Measurements from ENCODE around the gene BAD.

- TF ChIP-seq CTCF (IDR thresholded peaks at IDR 0.05), result no peak
- no peak for TF ChIP-seq POLR2A (IDR thresholded peaks at IDR 0.05)
- no peak for TF ChIP-seq EP300 (IDR thresholded peaks at IDR 0.05)
These were observed 42.9 kb upstream of the BAD start for GRCh38 chr11:64327375-64327774.

Measured in ovary (tissue), 3 donors.